ENCODE results near the gene BBS10.
"Not testable (repeated sequence)": the region's sequence is repeated elsewhere in the genome, so short reads cannot be mapped to it uniquely, and the experiment has no call there.

BBS10 gene

GRCh38 chr12:76348079-76348901 lies at the start of gene BBS10:
Gene BBS10 (minus strand): TSS chr12:76348415. CDS start chr12:76348358, 57 bp downstream.
- DNase-seq = peak; percentile 81

GRCh38 chr12:76391461-76391860 lies 43.2 kb upstream of the BBS10 start:
- no peak for DNase-seq

- DNase-seq = no peak
These were observed 39.4 kb upstream of the BBS10 start for GRCh38 chr12:76387614-76388013.

- no peak for DNase-seq
These were observed 36.3 kb upstream of the BBS10 start for GRCh38 chr12:76384560-76384959.

- DNase-seq = no peak
These were observed 35.8 kb upstream of the BBS10 start for GRCh38 chr12:76383988-76384387.

GRCh38 chr12:76379261-76379660 lies 31.0 kb upstream of the BBS10 start:
- no peak for DNase-seq

- not testable (repeated sequence) for DNase-seq
These were observed 28.7 kb upstream of the BBS10 start for GRCh38 chr12:76376876-76377275.

GRCh38 chr12:76375939-76376338 lies 27.7 kb upstream of the BBS10 start:
- DNase-seq = no peak

GRCh38 chr12:76375470-76375869 lies 27.3 kb upstream of the BBS10 start:
- DNase-seq = no peak

- no peak for DNase-seq
These were observed 26.3 kb upstream of the BBS10 start for GRCh38 chr12:76374386-76375020.

GRCh38 chr12:76368230-76368629 lies 20.0 kb upstream of the BBS10 start:
- DNase-seq = no peak

- DNase-seq = no peak
These were observed 17.9 kb upstream of the BBS10 start for GRCh38 chr12:76366163-76366562.

GRCh38 chr12:76364131-76364530 lies 15.9 kb upstream of the BBS10 start:
- DNase-seq = not testable (repeated sequence)

GRCh38 chr12:76360316-76360715 lies 12.1 kb upstream of the BBS10 start:
- no peak for DNase-seq

- no peak for DNase-seq
These were observed 7.9 kb upstream of the BBS10 start for GRCh38 chr12:76356071-76356470.

- DNase-seq = no peak
These were observed 1.3 kb downstream of the BBS10 start for GRCh38 chr12:76346798-76347420.

- no peak for DNase-seq
These were observed 2.0 kb downstream of the BBS10 start for GRCh38 chr12:76346236-76346635.

GRCh38 chr12:76345569-76345968 lies 2.6 kb downstream of the BBS10 start:
- DNase-seq = no peak

- no peak for DNase-seq
These were observed 6.7 kb downstream of the BBS10 start for GRCh38 chr12:76341436-76342030.

- no peak for DNase-seq
These were observed 7.4 kb downstream of the BBS10 start for GRCh38 chr12:76340680-76341435.

GRCh38 chr12:76337583-76337982 lies 10.6 kb downstream of the BBS10 start:
- no peak for DNase-seq

- DNase-seq = no peak
These were observed 15.6 kb downstream of the BBS10 start for GRCh38 chr12:76332606-76333005.

GRCh38 chr12:76329606-76330005 lies 18.6 kb downstream of the BBS10 start:
- no peak for DNase-seq

All from SIG-M5 (cell line).